Neutrophil (primary cell): ENCODE data around the gene MON1B.
"Not testable (repeated sequence)": the region's sequence is repeated elsewhere in the genome, so short reads cannot be mapped to it uniquely, and the experiment has no call there.

Experiments used
- H3K27ac ChIP-seq: fragments of 200-600 bp; sonication (generic); 2 replicates; pipeline ENCODE4 v1.5.1; 2016; ENCODE audit warnings: mild to moderate bottlenecking, moderate library complexity
- H3K27me3 ChIP-seq: fragments of 200-600 bp; sonication (generic); 2 replicates; pipeline ENCODE4 v1.6.0; 2016; ENCODE audit warnings: mild to moderate bottlenecking
- H3K36me3 ChIP-seq: fragments of 200-600 bp; sonication (generic); 2 replicates; pipeline ENCODE4 v1.5.1; 2017
- H3K4me1 ChIP-seq, 2 experiments: fragments of 200-600 bp in 1 of 2; sonication (generic) in 1 of 2; 1 replicate in 1 of 2; 2 replicates in 1 of 2; pipeline versions ENCODE4 v1.5.1 to v1.6.1; 2013 to 2016; ENCODE audit warnings: low read depth in 1 of 2, low read length in 1 of 2, mild to moderate bottlenecking in 1 of 2, moderate library complexity in 1 of 2; ENCODE audit not compliant: control insufficient read depth in 1 of 2, insufficient read depth in 1 of 2
- H3K4me3 ChIP-seq, 2 experiments: fragments of 200-600 bp in 1 of 2; sonication (generic) in 1 of 2; 1 replicate in 1 of 2; 2 replicates in 1 of 2; pipeline ENCODE4 v1.5.1; 2013 to 2016; ENCODE audit warnings: low read depth in 1 of 2, low read length in 1 of 2, mild to moderate bottlenecking in 1 of 2, moderate library complexity in 1 of 2
- H3K9me3 ChIP-seq: fragments of 200-600 bp; sonication (generic); 2 replicates; pipeline ENCODE4 v1.5.1; 2016
- CTCF ChIP-seq: fragments of 200-600 bp; sonication (generic); IDR thresholded peaks from 2 replicates; pipeline ENCODE4 v1.5.1; 2016; ENCODE audit warnings: antibody characterized with exemption

Gene MON1B

GRCh38 chr16:77171745-77172635 is 19.0 kb upstream of the MON1B start:
- no peaks in the 10 kb centered on the region for H3K4me1 ChIP-seq
- H3K36me3 ChIP-seq, result no peaks in the 10 kb centered on the region
- TF ChIP-seq CTCF, result peak; percentile 63
- peaks cover 57% of the 10 kb centered on the region for H3K27me3 ChIP-seq
- H3K27ac ChIP-seq, result no peak overlapping the region
- H3K4me3 ChIP-seq, result no peak overlapping the region
- no peaks in the 10 kb centered on the region for H3K9me3 ChIP-seq

- no peak overlapping the region for H3K4me3 ChIP-seq
- H3K27ac ChIP-seq, result no peak overlapping the region
- H3K27me3 ChIP-seq, result peaks cover 63% of the 10 kb centered on the region
- no peak for TF ChIP-seq CTCF
- H3K36me3 ChIP-seq, result no peaks in the 10 kb centered on the region
- H3K4me1 ChIP-seq, result no peaks in the 10 kb centered on the region
- H3K9me3 ChIP-seq, result no peaks in the 10 kb centered on the region
These were observed 18.0 kb upstream of the MON1B start for GRCh38 chr16:77172951-77173350.

GRCh38 chr16:77183137-77183536 is 7.9 kb upstream of the MON1B start:
- no peak for TF ChIP-seq CTCF
- Histone ChIP-seq H3K9me3 (no peaks in the 10 kb centered on the region), H3K36me3 (no peaks in the 10 kb centered on the region), H3K4me3 (no peak overlapping the region), H3K4me1 (peaks cover 4 to 10% of the 10 kb centered on the region in 2 experiments), H3K27me3 (peaks cover 67% of the 10 kb centered on the region), H3K27ac (no peak overlapping the region)

GRCh38 chr16:77186298-77186697 is 4.7 kb upstream of the MON1B start:
- not testable (repeated sequence) for H3K9me3 ChIP-seq, H3K4me1 ChIP-seq, H3K36me3 ChIP-seq, H3K27ac ChIP-seq, H3K4me3 ChIP-seq
- peaks cover 66% of the 10 kb centered on the region for H3K27me3 ChIP-seq

GRCh38 chr16:77190190-77190477 is 856 bp upstream of the MON1B start:
- H3K27ac ChIP-seq, result peak overlapping the region; percentile 97
- peaks cover 30% of the 10 kb centered on the region for H3K36me3 ChIP-seq
- no peak for TF ChIP-seq CTCF
- H3K4me1 ChIP-seq, result peaks cover 21 to 23% of the 10 kb centered on the region in 2 experiments
- H3K9me3 ChIP-seq, result no peaks in the 10 kb centered on the region
- H3K4me3 ChIP-seq, result peak overlapping the region; percentile 82 to 96
- H3K27me3 ChIP-seq, result peaks cover 28% of the 10 kb centered on the region

- no peak for TF ChIP-seq CTCF
- peak overlapping the region; percentile 97 for H3K27ac ChIP-seq
- peaks cover 21 to 23% of the 10 kb centered on the region in 2 experiments for H3K4me1 ChIP-seq
- peak overlapping the region; percentile 82 to 96 for H3K4me3 ChIP-seq
- peaks cover 16% of the 10 kb centered on the region for H3K27me3 ChIP-seq
- H3K36me3 ChIP-seq, result peaks cover 43% of the 10 kb centered on the region
- H3K9me3 ChIP-seq, result no peaks in the 10 kb centered on the region
These were observed 424 bp downstream of the MON1B start for GRCh38 chr16:77191259-77191969.
